Measurements from ENCODE around the gene IFI44.

The IFI44 gene

DNA sequence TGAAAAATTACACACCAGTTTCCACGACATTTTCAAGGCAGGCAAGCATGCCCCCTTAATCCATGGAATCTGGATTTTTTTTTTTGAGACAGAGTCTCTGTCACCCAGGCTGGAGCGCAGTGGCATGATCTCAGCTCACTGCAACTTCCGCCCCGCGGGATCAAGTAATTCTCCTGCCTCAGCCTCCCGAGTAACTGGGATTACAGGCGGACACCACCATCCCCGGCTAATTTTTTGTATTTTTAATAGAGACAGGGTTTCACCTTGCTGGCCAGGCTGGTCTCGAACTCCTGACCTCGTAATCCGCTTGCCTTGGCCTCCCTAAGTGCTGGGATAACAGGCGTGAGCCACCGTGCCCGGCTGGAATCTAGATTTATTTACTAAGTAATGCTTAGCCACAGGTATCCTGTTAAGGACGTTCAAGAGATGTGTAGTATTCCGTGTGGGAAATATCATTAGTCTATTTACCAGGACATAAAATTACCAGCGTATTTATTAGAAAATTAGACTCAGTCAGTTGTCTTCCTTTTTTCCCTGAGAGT is 2.5 kb downstream of the IFI44 start:
- DNase-seq: no peak

DNA sequence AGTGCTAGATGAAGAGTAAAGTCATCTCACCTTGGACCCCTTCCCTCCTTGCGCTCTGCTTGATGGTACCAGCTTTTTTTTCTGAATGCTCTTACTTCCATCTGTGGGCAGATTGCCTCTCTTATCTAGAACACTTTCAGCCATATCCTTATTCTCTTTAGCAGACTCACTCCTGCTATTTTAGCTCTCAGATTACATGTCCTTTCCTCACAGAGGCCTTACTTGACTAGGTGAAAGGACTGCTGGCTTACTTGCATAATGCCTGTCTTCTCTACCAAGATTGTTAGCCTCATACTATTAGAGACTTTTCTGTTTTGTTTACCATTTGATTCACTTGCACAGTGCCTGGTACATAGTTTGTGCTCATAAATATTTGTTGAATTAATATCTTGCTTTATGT is 9.3 kb downstream of the IFI44 start:
- no peak for DNase-seq

DNA sequence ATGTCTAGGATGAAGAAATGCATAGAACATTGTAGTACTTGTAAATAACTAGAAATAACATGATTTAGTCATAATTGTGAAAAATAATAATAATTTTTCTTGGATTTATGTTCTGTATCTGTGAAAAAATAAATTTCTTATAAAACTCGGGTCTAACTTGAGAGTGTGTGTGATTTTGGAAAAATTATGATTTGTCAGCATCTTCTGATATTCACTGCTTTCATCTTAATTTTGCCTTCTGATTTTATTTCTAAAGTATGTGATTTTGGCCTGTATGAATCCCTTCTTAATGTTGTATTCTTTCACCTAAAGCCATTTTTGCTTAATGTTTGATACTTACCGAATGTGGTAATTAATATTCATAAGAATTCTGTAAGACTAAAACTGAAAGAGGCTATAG is 14.3 kb downstream of the IFI44 start:
- DNase-seq: no peak

DNA sequence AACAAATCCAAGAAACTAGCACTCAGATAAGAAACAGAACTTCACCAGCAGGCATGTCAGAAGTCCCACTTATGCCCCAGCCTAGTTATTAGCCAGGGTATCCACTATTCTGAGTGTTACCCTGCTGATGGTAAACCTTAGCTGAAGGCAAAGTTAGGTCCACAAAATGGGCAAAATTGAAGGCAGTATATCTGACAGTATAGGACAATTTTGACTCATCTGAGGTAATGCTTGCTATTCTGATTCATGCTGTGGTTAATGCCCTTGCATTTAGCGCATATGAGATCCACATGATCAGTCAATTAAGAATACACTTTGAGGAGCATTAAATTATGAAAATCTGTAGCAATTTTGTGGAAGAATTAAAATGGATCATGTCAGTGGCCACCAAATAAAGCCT is 15.1 kb downstream of the IFI44 start:
- no peak for DNase-seq

DNA sequence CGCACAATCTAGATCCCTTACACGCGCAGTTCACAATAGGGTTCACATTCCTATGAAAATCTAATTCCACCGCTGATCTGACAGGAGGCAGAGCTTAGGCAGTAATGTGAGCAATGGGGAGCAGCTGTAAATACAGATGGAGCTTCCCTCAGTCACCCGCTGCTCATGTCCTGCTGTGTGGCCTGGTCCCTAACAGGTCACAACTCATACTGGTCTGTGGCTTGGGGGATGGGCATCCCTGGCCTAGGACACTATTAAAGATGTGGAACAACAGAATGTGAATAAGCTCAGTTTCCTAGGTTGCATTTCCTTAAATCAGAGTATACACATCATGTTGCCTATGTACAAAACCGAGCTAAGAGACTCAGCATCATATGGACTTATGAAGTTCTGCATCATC is 16.2 kb downstream of the IFI44 start:
- no peak for DNase-seq

GRCh38 chr1:78667939-78668338 is 18.3 kb downstream of the IFI44 start:
- no peak for DNase-seq

- no peak for DNase-seq
Observed at GRCh38 chr1:78668427-78668826, 18.8 kb downstream of the IFI44 start.

GRCh38 chr1:78672428-78672827 is 22.8 kb downstream of the IFI44 start:
- DNase-seq: no peak

DNA sequence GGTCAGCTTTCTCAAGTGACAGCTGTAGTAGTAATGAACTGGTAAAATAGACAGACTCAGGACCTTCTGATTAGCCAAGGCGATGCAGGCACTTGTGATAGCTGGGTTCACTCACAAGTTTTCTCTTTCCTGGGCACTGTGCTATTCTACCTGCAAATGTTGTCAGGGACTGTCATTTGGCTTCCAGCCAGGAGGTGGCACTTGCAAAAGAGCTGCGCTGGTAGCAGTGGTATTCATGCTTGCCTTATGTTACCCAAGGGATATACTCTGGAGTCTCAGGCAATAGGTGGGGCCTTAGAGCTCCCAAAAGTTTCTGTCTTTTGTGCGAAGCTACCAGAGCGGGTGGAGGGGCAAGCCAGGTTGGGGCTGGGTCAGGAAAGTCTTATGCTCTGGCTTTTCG is 23.5 kb downstream of the IFI44 start:
- no peak for DNase-seq

GRCh38 chr1:78676347-78676982 is 26.8 kb downstream of the IFI44 start:
- DNase-seq: peak; percentile 42

- DNase-seq: no peak
Observed at GRCh38 chr1:78676993-78677392, 27.4 kb downstream of the IFI44 start.

GRCh38 chr1:78677788-78678187 is 28.2 kb downstream of the IFI44 start:
- DNase-seq: no peak

- DNase-seq: no peak
Observed at GRCh38 chr1:78678324-78678723, 28.7 kb downstream of the IFI44 start.

DNA sequence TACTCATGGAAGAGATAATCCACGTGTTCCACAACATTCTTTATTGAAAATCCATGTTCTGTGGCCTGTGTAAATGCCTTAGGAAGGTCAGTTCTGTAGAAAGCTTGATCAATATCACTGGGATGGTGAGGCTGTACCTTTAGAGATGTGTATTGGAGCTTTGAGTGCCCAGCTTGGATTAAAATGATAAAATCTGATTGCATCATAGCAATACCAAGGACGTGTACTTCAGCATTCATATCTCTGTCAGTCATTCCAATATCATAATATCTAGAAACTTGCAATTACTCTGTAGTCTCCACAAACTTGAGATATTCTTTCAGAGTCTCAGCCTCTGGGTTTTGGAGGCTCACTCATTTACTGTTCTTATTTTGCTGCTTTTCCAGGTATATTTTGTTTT is 31.6 kb downstream of the IFI44 start:
- DNase-seq: no peak

DNA sequence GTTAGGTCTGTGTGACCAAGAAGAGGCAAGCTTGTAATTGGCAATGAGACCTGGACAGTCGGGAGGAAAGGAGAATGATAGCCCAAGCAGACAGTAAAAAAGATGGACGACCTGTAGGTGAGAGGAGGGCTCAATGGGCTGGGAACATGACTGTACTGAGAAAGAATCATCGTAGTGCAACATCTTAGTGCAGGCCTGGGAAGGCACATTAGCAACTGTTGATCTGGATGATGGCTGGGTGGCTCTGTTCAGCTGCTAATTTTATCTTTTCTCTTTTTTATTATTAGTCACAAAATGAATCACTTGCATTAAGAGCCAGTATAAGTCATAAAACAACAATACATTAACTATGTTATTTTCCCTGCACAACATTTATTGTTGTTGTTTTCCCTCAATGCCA is 32.9 kb downstream of the IFI44 start:
- DNase-seq: no peak

- DNase-seq: no peak
Observed at GRCh38 chr1:78683079-78683478, 33.4 kb downstream of the IFI44 start.

DNA sequence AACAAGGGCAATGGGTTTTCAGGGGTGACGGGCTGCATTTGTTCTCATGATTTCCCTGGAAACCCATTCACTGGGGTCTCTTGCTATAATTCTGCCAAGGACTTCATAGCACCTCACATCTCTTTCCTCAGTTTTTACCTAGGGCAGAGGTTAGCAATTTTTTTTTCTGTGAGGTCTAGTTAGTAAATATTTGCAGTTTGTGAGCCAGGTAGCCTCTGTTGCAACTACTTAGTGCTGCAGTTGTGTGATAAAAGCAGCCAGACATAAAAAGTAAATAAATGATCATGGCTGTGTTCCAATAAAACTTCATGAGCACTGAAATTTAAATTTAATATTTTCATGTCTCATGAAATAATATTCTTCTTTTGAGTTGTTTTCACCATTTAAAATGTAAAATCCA is 37.7 kb downstream of the IFI44 start:
- DNase-seq: no peak

- DNase-seq: no peak
Observed at GRCh38 chr1:78687914-78688313, 38.3 kb downstream of the IFI44 start.

DNA sequence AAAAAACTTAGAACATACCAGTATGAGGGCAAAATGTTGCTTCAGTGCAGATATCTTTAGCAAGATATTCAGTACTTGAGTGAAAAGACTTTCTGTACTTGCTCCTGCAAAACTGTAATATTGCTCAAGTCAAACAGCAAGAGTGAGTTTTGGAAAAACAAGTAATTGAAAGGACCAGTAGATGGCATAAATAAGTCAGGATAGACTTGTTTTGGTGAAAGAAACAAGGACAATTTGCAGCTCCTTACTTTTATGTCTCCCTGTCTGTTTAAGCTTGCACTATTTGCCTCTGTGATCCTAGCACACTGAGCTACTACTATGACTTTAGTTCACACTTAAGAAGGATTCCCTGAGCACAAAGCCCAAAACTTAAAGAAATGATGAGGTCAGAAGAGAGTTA is 39.1 kb downstream of the IFI44 start:
- no peak for DNase-seq

DNA sequence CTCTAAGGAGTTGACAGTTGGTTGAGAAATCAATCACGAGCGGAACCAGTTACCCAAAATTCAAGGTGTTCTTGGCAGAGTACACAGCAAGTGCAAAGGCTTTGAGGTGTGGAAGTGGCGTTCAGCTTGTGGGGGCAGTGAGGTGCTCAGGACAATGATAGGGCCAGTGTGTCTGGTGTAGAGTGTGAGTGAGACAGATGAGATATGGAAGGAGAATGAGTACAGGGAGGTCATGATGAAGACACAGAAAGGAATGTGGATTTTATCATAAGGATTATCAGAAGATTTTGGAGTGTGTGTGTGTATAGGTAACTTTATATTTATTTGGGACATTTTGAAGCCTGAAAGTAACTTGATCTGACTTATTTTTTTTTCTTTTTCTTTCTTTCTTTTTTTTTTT is 40.9 kb downstream of the IFI44 start:
- no peak for DNase-seq

GRCh38 chr1:78691995-78692747 is 42.5 kb downstream of the IFI44 start:
- peak; percentile 29 for DNase-seq

DNA sequence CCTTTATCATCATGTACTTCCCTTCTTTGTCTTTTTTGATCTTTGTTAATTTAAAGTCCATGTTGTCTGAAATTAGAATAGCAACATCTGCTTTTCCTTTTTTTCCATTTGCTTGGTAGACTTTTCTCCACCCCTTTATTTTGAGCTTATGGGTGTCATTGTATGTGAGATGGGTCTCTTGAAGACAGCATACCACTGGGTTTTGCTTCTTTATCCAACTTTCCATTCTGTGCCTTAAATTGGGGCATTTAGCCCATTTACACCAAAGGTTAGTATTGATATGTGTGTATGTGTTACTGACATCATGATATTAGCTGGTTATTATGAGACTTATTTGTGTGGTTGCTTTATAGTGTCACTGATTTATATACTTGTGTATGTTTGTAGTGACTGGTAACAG is 50.2 kb downstream of the IFI44 start:
- no peak for DNase-seq

DNA sequence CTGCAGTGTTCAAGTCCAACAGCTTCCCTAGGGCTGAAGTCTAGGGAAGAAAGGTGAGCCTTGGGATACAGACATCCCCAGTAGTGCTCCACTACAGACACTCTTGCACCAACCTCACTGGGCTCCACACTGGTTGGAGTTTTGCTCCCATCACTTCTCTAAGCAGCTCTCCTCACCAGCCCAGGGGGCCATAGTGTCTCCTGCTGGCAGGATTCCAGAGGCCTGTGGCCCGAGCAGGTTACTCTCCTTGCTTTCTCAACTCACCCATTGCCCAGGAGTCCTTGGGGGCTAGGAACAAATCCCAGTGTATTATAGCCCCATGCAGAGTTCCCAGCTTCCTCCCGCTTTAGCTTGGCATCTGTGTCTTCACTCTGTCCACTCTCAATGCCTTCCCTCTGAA is 52.8 kb downstream of the IFI44 start:
- DNase-seq: no peak

- DNase-seq: no peak
Observed at GRCh38 chr1:78703806-78704205, 54.2 kb downstream of the IFI44 start.

Data from NCI-H2029 treated with DMSO at 0.1 percent for 48 hours (cell line).